CD14-positive monocyte (primary cell): Measurements from ENCODE around the gene LRRC3. TPM values are rescaled to one million over a fixed set of nuclear protein-coding genes. Genes with fewer than 3 reads are reported as not detected.

ENCODE experiments used
- DNase-seq, 3 donors: peaks; one replicate each; pipeline ENCODE4 v3.0.0-alpha.2; 2011 to 2022
- H2AFZ ChIP-seq: 2 replicates; pipeline ENCODE4 v1.6.0; 2012; ENCODE audit warnings: mild to moderate bottlenecking, low read depth, low read length, inconsistent platforms; ENCODE audit not compliant: insufficient read depth, poor library complexity, severe bottlenecking
- H3K27ac ChIP-seq, 2 donors: 1 replicate in 1 of 2; 2 replicates in 1 of 2; pipeline ENCODE4 v1.5.1; 2012 to 2013; ENCODE audit warnings: low read length in 2 of 2, control low read depth in 1 of 2, inconsistent platforms in 1 of 2, low read depth in 1 of 2, mild to moderate bottlenecking in 1 of 2
- H3K27me3 ChIP-seq, 2 donors: one replicate each; pipeline versions ENCODE4 v1.6.0 to v1.6.1; 2011 to 2013; ENCODE audit warnings: low read length in 2 of 2; ENCODE audit not compliant: control insufficient read depth in 2 of 2, insufficient read depth in 2 of 2
- H3K36me3 ChIP-seq, 2 donors: replicated peaks in 1 of 2; 1 replicate in 1 of 2; 2 replicates in 1 of 2; pipeline versions ENCODE4 v1.5.1 to v1.6.1; 2012 to 2013; ENCODE audit warnings: low read length in 2 of 2, control low read depth in 1 of 2, inconsistent platforms in 1 of 2, mild to moderate bottlenecking in 1 of 2; ENCODE audit not compliant: insufficient read depth in 2 of 2, control insufficient read depth in 1 of 2
- H3K4me1 ChIP-seq, 2 donors: 1 replicate in 1 of 2; 2 replicates in 1 of 2; pipeline versions ENCODE4 v1.5.1 to v1.6.1; 2012 to 2013; ENCODE audit warnings: low read length in 2 of 2, control low read depth in 1 of 2, inconsistent platforms in 1 of 2, mild to moderate bottlenecking in 1 of 2, moderate library complexity in 1 of 2; ENCODE audit not compliant: insufficient read depth in 2 of 2, control insufficient read depth in 1 of 2
- H3K4me2 ChIP-seq: replicated peaks from 2 replicates; pipeline ENCODE3; 2012; ENCODE audit warnings: low read length, moderate library complexity, mild to moderate bottlenecking; ENCODE audit not compliant: poor library complexity, severe bottlenecking; ENCODE audit errors: extremely low read depth
- H3K4me3 ChIP-seq, 3 experiments: fragments of 200-600 bp in 1 of 3; sonication (generic) in 1 of 3; replicated peaks in 1 of 3; 1 replicate in 2 of 3; 2 replicates in 1 of 3; pipeline ENCODE4 v1.5.1; 2011 to 2013; ENCODE audit warnings: low read length in 3 of 3, mild to moderate bottlenecking in 3 of 3, control low read depth in 2 of 3, low read depth in 2 of 3, inconsistent platforms in 1 of 3, moderate library complexity in 1 of 3
- H3K79me2 ChIP-seq: 2 replicates; pipeline ENCODE4 v1.6.0; 2012; ENCODE audit warnings: mild to moderate bottlenecking, control low read depth, inconsistent platforms, low read length, moderate library complexity; ENCODE audit not compliant: insufficient read depth
- H3K9ac ChIP-seq: 2 replicates; pipeline ENCODE4 v1.6.0; 2017; ENCODE audit warnings: low read length, mild to moderate bottlenecking; ENCODE audit not compliant: insufficient read depth, poor library complexity, severe bottlenecking
- H3K9me3 ChIP-seq, 2 donors: replicated peaks in 1 of 2; 1 replicate in 1 of 2; 2 replicates in 1 of 2; pipeline versions ENCODE4 v1.5.1 to v1.6.1; 2012 to 2013; ENCODE audit warnings: low read length in 2 of 2, control low read depth in 1 of 2; ENCODE audit not compliant: control insufficient read depth in 1 of 2, insufficient read depth in 1 of 2
- H4K20me1 ChIP-seq: 2 replicates; pipeline ENCODE4 v1.6.0; 2012; ENCODE audit warnings: mild to moderate bottlenecking, low read length, control low read depth, moderate library complexity; ENCODE audit not compliant: insufficient read depth
- H3K27ac Mint-ChIP-seq, 7 donors: one replicate each; pipeline ENCODE4 v1.8.0; 2020; ENCODE audit warnings: mild to moderate bottlenecking in 7 of 7, mixed read lengths in 7 of 7, moderate library complexity in 6 of 7, inconsistent platforms in 2 of 7
- H3K27me3 Mint-ChIP-seq, 3 donors: one replicate each; pipeline ENCODE4 v1.8.0; 2021 to 2022; ENCODE audit warnings: low read depth in 3 of 3, mild to moderate bottlenecking in 3 of 3, mixed read lengths in 3 of 3, moderate library complexity in 3 of 3, inconsistent platforms in 1 of 3
- H3K36me3 Mint-ChIP-seq, 2 donors: one replicate each; pipeline ENCODE4 v1.8.0; 2020; ENCODE audit warnings: mixed read lengths in 2 of 2, inconsistent platforms in 1 of 2, mild to moderate bottlenecking in 1 of 2
- H3K4me1 Mint-ChIP-seq: one replicate; pipeline ENCODE4 v1.8.0; 2020; ENCODE audit warnings: mild to moderate bottlenecking, mixed read lengths
- H3K4me3 Mint-ChIP-seq, 2 donors: one replicate each; pipeline ENCODE4 v1.8.0; 2020; ENCODE audit warnings: mild to moderate bottlenecking in 2 of 2, mixed read lengths in 2 of 2, moderate library complexity in 1 of 2
- H3K9me3 Mint-ChIP-seq, 7 donors: one replicate each; pipeline ENCODE4 v1.8.0; 2020 to 2022; ENCODE audit warnings: mixed read lengths in 7 of 7, mild to moderate bottlenecking in 6 of 7, moderate library complexity in 6 of 7, inconsistent platforms in 2 of 7
- WGBS: methylation state at CpG from one replicate; pipeline ENCODE4 v1.1.5; 2013; ENCODE audit warnings: missing lambda C conversion rate; ENCODE audit not compliant: insufficient coverage; 5-methylcytosine and 5-hydroxymethylcytosine counted together
- intact Hi-C, 2 donors: fragments of 100-400 bp; cut with micrococcal nuclease; formaldehyde crosslinking; loops; one replicate each; pipeline versions ENCODE4 v1.15.0 to v1.15.1; 2023
- polyA plus RNA-seq, 3 donors: library from polyadenylated mRNA; depleted of rRNA in 1 of 3; unstranded in 2 of 3; stranded (reverse) in 1 of 3; fragments of 300-500 nt in 2 of 3; fragments of >200 nt in 1 of 3; fragmentation: Illumina TruSeq in 2 of 3; gene quantifications; 1 replicate in 2 of 3; 2 replicates in 1 of 3; pipeline ENCODE4 v1.2.3, GENCODE V29; 2012 to 2021
- TF ChIP-seq, protein P1 (sequence below): fragments of 200-600 bp; IDR thresholded peaks from one replicate; pipeline ENCODE4 v1.8.0; 2022; ENCODE audit warnings: antibody characterized with exemption, mild to moderate bottlenecking

Gene LRRC3
- polyA plus RNA-seq, 3 donors = 0.30 to 0.59 (median 0.41) TPM

DNA sequence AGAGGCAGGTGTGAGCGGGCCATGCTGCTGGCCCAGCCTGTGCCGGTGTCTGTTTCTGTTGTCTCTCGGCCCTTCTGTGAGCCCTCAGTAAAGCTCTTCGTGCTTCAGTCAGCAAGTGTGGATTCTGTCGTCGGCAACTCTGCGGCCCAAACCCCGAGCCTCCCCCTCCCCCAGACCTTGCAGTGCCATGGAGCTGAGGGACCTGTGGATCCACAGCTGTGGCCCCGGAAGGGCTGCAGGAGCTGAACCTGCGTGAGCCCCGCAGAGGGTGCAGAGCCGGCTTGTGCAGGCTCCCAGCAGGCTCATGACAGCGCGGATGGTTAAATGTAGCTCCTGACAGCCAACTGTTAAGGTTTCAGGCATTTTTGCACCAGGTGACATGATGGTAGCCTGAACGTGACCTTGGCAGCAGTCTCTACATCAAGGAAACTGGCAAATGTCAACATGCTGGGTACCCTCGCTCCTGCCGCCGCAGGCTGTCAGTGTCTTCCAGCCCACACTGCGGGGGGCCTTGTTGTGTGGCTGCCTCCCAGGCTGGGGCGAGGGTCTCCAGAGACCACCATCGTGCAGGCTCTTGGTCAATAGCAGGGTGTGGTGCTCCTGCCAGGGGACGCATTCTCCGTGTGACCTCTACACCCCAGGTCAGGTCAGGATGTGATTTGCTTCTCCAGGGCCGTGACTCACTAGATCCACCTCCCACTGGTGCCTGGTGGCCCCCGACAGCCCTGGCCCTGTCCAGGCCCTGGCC, 7.0 kb downstream of the LRRC3 start:
- Histone ChIP-seq H3K4me1 (no peaks in the 10 kb centered on the region), H3K9me3 (no peaks in the 10 kb centered on the region), H3K27me3 (no peaks in the 10 kb centered on the region), H3K4me2 (no peak overlapping the region), H3K4me3 (no peak overlapping the region), H2AFZ (no peak overlapping the region), H3K36me3 (no peaks in the 10 kb centered on the region), H4K20me1 (no peaks in the 10 kb centered on the region), H3K9ac (no peak overlapping the region), H3K27ac (no peak overlapping the region), H3K79me2 (no peaks in the 10 kb centered on the region)
- intact Hi-C loops = no loop called here
- no peaks in the 10 kb centered on the region for H3K36me3 Mint-ChIP-seq
- H3K27ac Mint-ChIP-seq = no peak overlapping the region
- 93% methylated on average over 25 of the region's 25 CpGs for WGBS
- H3K9me3 Mint-ChIP-seq = peaks cover 0 to 1% (median 0%) of the 10 kb centered on the region in 7 donors
- TF ChIP-seq, protein P1, sequence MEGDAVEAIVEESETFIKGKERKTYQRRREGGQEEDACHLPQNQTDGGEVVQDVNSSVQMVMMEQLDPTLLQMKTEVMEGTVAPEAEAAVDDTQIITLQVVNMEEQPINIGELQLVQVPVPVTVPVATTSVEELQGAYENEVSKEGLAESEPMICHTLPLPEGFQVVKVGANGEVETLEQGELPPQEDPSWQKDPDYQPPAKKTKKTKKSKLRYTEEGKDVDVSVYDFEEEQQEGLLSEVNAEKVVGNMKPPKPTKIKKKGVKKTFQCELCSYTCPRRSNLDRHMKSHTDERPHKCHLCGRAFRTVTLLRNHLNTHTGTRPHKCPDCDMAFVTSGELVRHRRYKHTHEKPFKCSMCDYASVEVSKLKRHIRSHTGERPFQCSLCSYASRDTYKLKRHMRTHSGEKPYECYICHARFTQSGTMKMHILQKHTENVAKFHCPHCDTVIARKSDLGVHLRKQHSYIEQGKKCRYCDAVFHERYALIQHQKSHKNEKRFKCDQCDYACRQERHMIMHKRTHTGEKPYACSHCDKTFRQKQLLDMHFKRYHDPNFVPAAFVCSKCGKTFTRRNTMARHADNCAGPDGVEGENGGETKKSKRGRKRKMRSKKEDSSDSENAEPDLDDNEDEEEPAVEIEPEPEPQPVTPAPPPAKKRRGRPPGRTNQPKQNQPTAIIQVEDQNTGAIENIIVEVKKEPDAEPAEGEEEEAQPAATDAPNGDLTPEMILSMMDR = no peak
- peaks cover 1 to 6% (median 2%) of the 10 kb centered on the region in 3 donors for H3K27me3 Mint-ChIP-seq
- H3K4me3 Mint-ChIP-seq = no peak overlapping the region
- peaks cover 11% of the 10 kb centered on the region for H3K4me1 Mint-ChIP-seq
- no peak for DNase-seq

DNA sequence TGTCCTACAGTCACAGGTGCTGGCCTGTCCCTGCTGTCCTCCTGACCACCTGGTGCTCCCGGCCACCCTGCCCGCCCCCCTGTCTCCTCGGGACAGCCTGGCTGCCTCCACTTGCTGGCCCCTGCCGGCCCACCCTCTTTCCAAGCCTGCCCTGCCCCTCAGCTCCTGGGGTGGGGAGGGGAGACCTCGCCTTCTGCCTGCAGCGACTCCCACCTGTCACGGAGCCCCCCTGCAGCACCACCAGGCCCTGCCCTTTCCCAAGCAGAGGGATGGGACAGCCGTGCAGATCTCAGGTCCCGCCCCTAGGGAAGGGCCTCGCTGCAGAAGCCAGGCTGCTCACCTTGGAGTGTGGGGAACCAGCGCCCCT, 7.5 kb downstream of the LRRC3 start:
- H3K4me1 Mint-ChIP-seq = peaks cover 11% of the 10 kb centered on the region
- WGBS = 83% methylated on average over 4 of the region's 11 CpGs
- no peak overlapping the region for H3K4me2 ChIP-seq
- H4K20me1 ChIP-seq = no peaks in the 10 kb centered on the region
- H3K27ac ChIP-seq = no peak overlapping the region
- H3K27ac Mint-ChIP-seq = no peak overlapping the region
- H3K27me3 ChIP-seq = no peaks in the 10 kb centered on the region
- intact Hi-C loops = no loop called here
- no peak overlapping the region for H3K4me3 Mint-ChIP-seq
- no peak for DNase-seq
- no peak overlapping the region for H3K4me3 ChIP-seq
- TF ChIP-seq, protein P1 = no peak
- no peak overlapping the region for H2AFZ ChIP-seq
- H3K27me3 Mint-ChIP-seq = peaks cover 1 to 6% (median 2%) of the 10 kb centered on the region in 3 donors
- H3K79me2 ChIP-seq = no peaks in the 10 kb centered on the region
- no peaks in the 10 kb centered on the region for H3K4me1 ChIP-seq
- no peaks in the 10 kb centered on the region for H3K9me3 ChIP-seq
- H3K9me3 Mint-ChIP-seq = peaks cover 0 to 1% (median 0%) of the 10 kb centered on the region in 7 donors
- H3K36me3 Mint-ChIP-seq = no peaks in the 10 kb centered on the region
- no peak overlapping the region for H3K9ac ChIP-seq
- H3K36me3 ChIP-seq = no peaks in the 10 kb centered on the region
